C4-2B (cell line): ENCODE measurements around the gene SEMA6C.

ENCODE experiments used
- H3K27ac ChIP-seq: fragments of 450-650 bp; 2 replicates; pipeline ENCODE4 v1.5.1; 2017
- CTCF ChIP-seq: fragments of 450-650 bp; conservative IDR thresholded peaks from 2 replicates; pipeline ENCODE4 v1.5.1; 2017; ENCODE audit warnings: mild to moderate bottlenecking
- ZFX ChIP-seq: fragments of 450-650 bp; IDR thresholded peaks from 2 replicates; pipeline ENCODE4 v1.6.1; 2017

Gene SEMA6C

GRCh38 chr1:151157067-151157531, 10.7 kb upstream of the SEMA6C start:
- no peak overlapping the region for H3K27ac ChIP-seq
- no peak for TF ChIP-seq ZFX

- H3K27ac ChIP-seq = no peak within 1 kb of the TSS
- no peak for TF ChIP-seq ZFX
These were observed 10.0 kb upstream of the SEMA6C start, which contains the start of gene TNFAIP8L2 for GRCh38 chr1:151156515-151156819. Gene TNFAIP8L2 (plus strand): TSS chr1:151156649. CDS start chr1:151158698, 2,049 bp downstream.

GRCh38 chr1:151147665-151148064, 1.2 kb upstream of the SEMA6C start:
- TF ChIP-seq ZFX = no peak

GRCh38 chr1:151147132-151147503, 687 bp upstream of the SEMA6C start:
- TF ChIP-seq ZFX (no peak), CTCF (no peak)
- H3K27ac ChIP-seq = no peak overlapping the region

More at GRCh38 chr1:151147665-151148064, 1.2 kb upstream of the SEMA6C start:
- no peak overlapping the region for H3K27ac ChIP-seq

GRCh38 chr1:151146072-151146411, 389 bp downstream of the SEMA6C start:
- peak overlapping the region; percentile 9; the same call in 1 of the 2 replicates for H3K27ac ChIP-seq
- no peak for TF ChIP-seq ZFX
- TF ChIP-seq CTCF = no peak

GRCh38 chr1:151145304-151146071, 943 bp downstream of the SEMA6C start:
- TF ChIP-seq CTCF (no peak), ZFX (no peak)
- H3K27ac ChIP-seq = no peak overlapping the region

GRCh38 chr1:151144474-151145303, 1.7 kb downstream of the SEMA6C start:
- H3K27ac ChIP-seq = no peak overlapping the region
- no peak for TF ChIP-seq CTCF
- no peak for TF ChIP-seq ZFX

- no peak overlapping the region for H3K27ac ChIP-seq
- TF ChIP-seq CTCF = no peak
- TF ChIP-seq ZFX = no peak
These were observed 2.4 kb downstream of the SEMA6C start for GRCh38 chr1:151143986-151144385.

GRCh38 chr1:151143057-151143435, 3.4 kb downstream of the SEMA6C start:
- no peak overlapping the region for H3K27ac ChIP-seq
- TF ChIP-seq ZFX = no peak
- no peak for TF ChIP-seq CTCF
